A549 (cell line): ENCODE results near the gene PLEKHG4B. TPM values are rescaled to one million over a fixed set of nuclear protein-coding genes. Genes with fewer than 3 reads are reported as not detected.

Experiments used
- ATAC-seq, 2 experiments: fragments of 200-7000 bp in 1 of 2; fragments of >200 bp in 1 of 2; cut with Nextera tagmentation in 1 of 2; cut with Tn5 transposase in 1 of 2; 3 replicates each; pipeline versions ENCODE4 v1.8.0 to v1.9.1; 2018 to 2020; ENCODE audit warnings: mild to moderate bottlenecking in 1 of 2, moderate library complexity in 1 of 2
- CTCF ChIA-PET: fragments of 300-600 bp; sonication (Branson Sonifier 250); formaldehyde crosslinking; extraction: SDS; loops from one replicate; lab custom pipeline; 2021; ENCODE audit warnings: antibody characterized with exemption, inconsistent platforms; lab: Yijun Ruan, JAX
- POLR2A ChIA-PET: fragments of 350-600 bp; formaldehyde crosslinking; extraction: SDS; loops from one replicate; lab custom pipeline; 2021; ENCODE audit warnings: antibody characterized with exemption, inconsistent platforms; lab: Yijun Ruan, JAX
- DNase-seq, 2 experiments: peaks; one replicate each; pipeline versions ENCODE4 v3.0.0 to v3.0.0-alpha.2; 2011 to 2016; ENCODE audit warnings: low read depth in 1 of 2, low spot score in 1 of 2
- FAIRE-seq: peaks from 2 replicates; lab custom pipeline; 2011; peaks lifted over from hg19 to GRCh38; lab: Jason Lieb, UNC
- H3K27ac ChIP-seq, 2 experiments: fragments of >200 bp; sonication (Bioruptor Twin); formaldehyde crosslinking; 3 replicates each; pipeline ENCODE4 v1.5.1; 2016 to 2017
- H3K4me1 ChIP-seq: fragments of >200 bp; sonication (Bioruptor Twin); formaldehyde crosslinking; 3 replicates; pipeline ENCODE4 v1.6.1; 2016
- H3K4me2 ChIP-seq: fragments of >200 bp; sonication (Bioruptor Twin); formaldehyde crosslinking; 3 replicates; pipeline ENCODE4 v1.6.1; 2016
- H3K4me3 ChIP-seq: fragments of >200 bp; sonication (Bioruptor Twin); formaldehyde crosslinking; 3 replicates; pipeline ENCODE4 v1.5.1; 2016
- H3K9me3 ChIP-seq: fragments of >200 bp; sonication (Bioruptor Twin); formaldehyde crosslinking; 3 replicates; pipeline ENCODE4 v1.6.1; 2016
- ATOH8 ChIP-seq: fragments of 250-450 bp; sonication (Bioruptor Pico); IDR thresholded peaks from 2 replicates; pipeline ENCODE4 v1.5.0; 2020; ENCODE audit warnings: low read depth, mild to moderate bottlenecking, moderate library complexity
- BCL3 ChIP-seq: fragments of >200 bp; sonication (Bioruptor Twin); formaldehyde crosslinking; IDR thresholded peaks from 3 replicates; pipeline ENCODE4 v1.6.1; 2016
- CBX2 ChIP-seq: fragments of 200-600 bp; sonication (generic); IDR thresholded peaks from 2 replicates; pipeline ENCODE4 v1.6.1; 2016; ENCODE audit warnings: low read depth, mild to moderate bottlenecking, borderline replicate concordance
- CTCF ChIP-seq: fragments of >200 bp; sonication (Bioruptor Twin); formaldehyde crosslinking; IDR thresholded peaks from 3 replicates; pipeline ENCODE4 v1.5.1; 2016
- E2F6 ChIP-seq: IDR thresholded peaks from 2 replicates; pipeline ENCODE4 v1.6.1; 2012; ENCODE audit warnings: low read depth, borderline replicate concordance
- EP300 ChIP-seq, 2 experiments: fragments of >200 bp; sonication (Bioruptor Twin); formaldehyde crosslinking; IDR thresholded peaks; 2 replicates in 1 of 2; 3 replicates in 1 of 2; pipeline ENCODE4 v1.6.1; 2016 to 2017
- ESRRA ChIP-seq: fragments of 150-350 bp; IDR thresholded peaks from 2 replicates; pipeline ENCODE4 v1.6.1; 2014; ENCODE audit warnings: mild to moderate bottlenecking, low read length, borderline replicate concordance
- FOSL2 ChIP-seq, 2 experiments: fragments of 450-650 bp in 1 of 2; fragments of >200 bp in 1 of 2; sonication (Bioruptor Twin) in 1 of 2; formaldehyde crosslinking; IDR thresholded peaks; 2 replicates each; pipeline versions ENCODE4 v1.5.0 to v1.6.1; 2016 to 2020; ENCODE audit warnings: mild to moderate bottlenecking in 1 of 2, moderate library complexity in 1 of 2
- FOXS1 ChIP-seq: fragments of 250-450 bp; sonication (Bioruptor Pico); IDR thresholded peaks from 2 replicates; pipeline ENCODE4 v1.5.0; 2020; ENCODE audit warnings: mild to moderate bottlenecking, moderate library complexity
- HDAC2 ChIP-seq: fragments of 200-600 bp; sonication (generic); IDR thresholded peaks from 2 replicates; pipeline ENCODE4 v1.6.1; 2016
- HES2 ChIP-seq: fragments of >200 bp; sonication (Bioruptor Twin); formaldehyde crosslinking; IDR thresholded peaks from 2 replicates; pipeline ENCODE4 v1.6.1; 2016
- HMGXB4 ChIP-seq: fragments of 250-450 bp; sonication (Bioruptor Pico); IDR thresholded peaks from 2 replicates; pipeline ENCODE4 v1.5.0; 2021; ENCODE audit warnings: mild to moderate bottlenecking, moderate library complexity, borderline replicate concordance
- JUNB ChIP-seq: fragments of >200 bp; sonication (Bioruptor Twin); formaldehyde crosslinking; IDR thresholded peaks from 2 replicates; pipeline ENCODE4 v1.6.1; 2016
- KDM1A ChIP-seq: fragments of 200-600 bp; sonication (generic); IDR thresholded peaks from 2 replicates; pipeline ENCODE4 v1.6.1; 2016; ENCODE audit warnings: low read depth, mild to moderate bottlenecking
- KDM5A ChIP-seq: fragments of 200-600 bp; sonication (generic); IDR thresholded peaks from 2 replicates; pipeline ENCODE4 v1.6.1; 2016; ENCODE audit warnings: antibody characterized with exemption, mild to moderate bottlenecking
- MAX ChIP-seq: IDR thresholded peaks from 2 replicates; pipeline ENCODE4 v1.6.1; 2012
- MAZ ChIP-seq: fragments of 150-350 bp; IDR thresholded peaks from 2 replicates; pipeline ENCODE4 v1.6.1; 2014; ENCODE audit warnings: antibody characterized with exemption, low read depth, low read length, borderline replicate concordance
- MYC ChIP-seq: IDR thresholded peaks from 2 replicates; pipeline ENCODE4 v1.6.1; 2012; ENCODE audit warnings: mild to moderate bottlenecking, inconsistent platforms, low read length, improper control_type of control experiment, borderline replicate concordance
- NFE2L2 ChIP-seq: fragments of 150-350 bp; conservative IDR thresholded peaks from 2 replicates; pipeline ENCODE4 v1.6.1; 2014; ENCODE audit warnings: low read length
- PBX3 ChIP-seq: IDR thresholded peaks from 2 replicates; pipeline ENCODE4 v1.6.1; 2012
- PHF8 ChIP-seq: fragments of 200-600 bp; sonication (generic); IDR thresholded peaks from 2 replicates; pipeline ENCODE4 v1.6.1; 2016; ENCODE audit warnings: low read depth, mild to moderate bottlenecking, antibody characterized with exemption, moderate library complexity, borderline replicate concordance
- RCOR1 ChIP-seq: fragments of 150-350 bp; IDR thresholded peaks from 2 replicates; pipeline ENCODE4 v1.6.1; 2014; ENCODE audit warnings: antibody characterized with exemption, low read length, low read depth
- RFX5 ChIP-seq: fragments of 450-650 bp; IDR thresholded peaks from 2 replicates; pipeline ENCODE4 v1.7.1; 2014; ENCODE audit warnings: antibody characterized with exemption, mild to moderate bottlenecking, moderate library complexity
- RNF2 ChIP-seq: fragments of 200-600 bp; sonication (generic); IDR thresholded peaks from 2 replicates; pipeline ENCODE4 v1.6.1; 2016; ENCODE audit warnings: low read depth, mild to moderate bottlenecking, antibody characterized with exemption, moderate library complexity, borderline replicate concordance
- SMC3 ChIP-seq: fragments of >200 bp; sonication (Bioruptor Twin); formaldehyde crosslinking; IDR thresholded peaks from 3 replicates; pipeline ENCODE4 v1.6.1; 2018; ENCODE audit warnings: inconsistent platforms
- TFCP2L1 ChIP-seq: fragments of 250-450 bp; sonication (Bioruptor Pico); IDR thresholded peaks from 2 replicates; pipeline ENCODE4 v1.5.0; 2021; ENCODE audit warnings: mild to moderate bottlenecking
- ZNF302 ChIP-seq: fragments of 250-450 bp; sonication (Bioruptor Pico); IDR thresholded peaks from 2 replicates; pipeline ENCODE4 v1.9.0; 2021; ENCODE audit warnings: inconsistent platforms, mild to moderate bottlenecking, moderate library complexity
- WGBS: methylation state at CpG from one replicate; pipeline ENCODE4 v1.1.6; 2017; ENCODE audit errors: missing lambda C conversion rate; 5-methylcytosine and 5-hydroxymethylcytosine counted together
- polyA plus RNA-seq, 4 experiments: library from polyadenylated mRNA; depleted of rRNA in 3 of 4; stranded (reverse); fragments of >200 nt; fragmentation: RNase III in 1 of 4; extraction: RNeasy Plus Mini Kit Qiagen cat#74134 plus additional on column Dnase treatment in 1 of 4; gene quantifications; 2 replicates in 3 of 4; 3 replicates in 1 of 4; pipeline ENCODE4 v1.2.3, GENCODE V29; 2011 to 2017

Gene PLEKHG4B
- polyA plus RNA-seq, 2 of the 4 experiments (the other 2 are of a cell fraction): 0.57 to 0.59 TPM

GRCh38 chr5:139579-140442 is 47.8 kb downstream of the PLEKHG4B start:
- H3K4me1 ChIP-seq: no peaks in the 10 kb centered on the region
- CTCF ChIA-PET: interaction anchor here (1.0 kb wide), 1 partner anchor 11 kb away, joined by 4 read pairs; no protein-coding TSS in a partner anchor
- no peak overlapping the region for H3K4me2 ChIP-seq
- ATAC-seq (peak in 1 of 2 experiments; percentile 13; a peak in 2 of 6 replicates), FAIRE-seq (no peak), DNase-seq (no peak)
- H3K4me3 ChIP-seq: no peak overlapping the region
- WGBS: 72% methylated on average over 15 of the region's 36 CpGs
- POLR2A ChIA-PET: no interaction called here
- TF ChIP-seq PBX3: no peak
- no peak for TF ChIP-seq MAZ
- TF ChIP-seq HMGXB4: no peak
- TF ChIP-seq NFE2L2: no peak
- TF ChIP-seq FOSL2 (IDR thresholded peaks at IDR 0.05): no peak
- TF ChIP-seq FOSL2 (CRISPR knock-in tag; IDR thresholded peaks at IDR 0.05): no peak
- no peak for TF ChIP-seq CTCF
- no peak for TF ChIP-seq RNF2
- TF ChIP-seq PHF8: no peak
- no peak for TF ChIP-seq EP300 (IDR thresholded peaks at IDR 0.05)
- no peak for TF ChIP-seq KDM1A
- TF ChIP-seq HES2: no peak
- TF ChIP-seq HDAC2: no peak
- no peak for TF ChIP-seq FOXS1 (CRISPR knock-in tag)
- TF ChIP-seq SMC3: no peak
- no peak for TF ChIP-seq E2F6
- TF ChIP-seq ESRRA: no peak
- no peak for TF ChIP-seq TFCP2L1 (CRISPR knock-in tag)
- TF ChIP-seq, all 56 proteins: peak for 0
- no peak overlapping the region for H3K27ac ChIP-seq
- no peaks in the 10 kb centered on the region for H3K9me3 ChIP-seq

GRCh38 chr5:140443-140829 is 48.5 kb downstream of the PLEKHG4B start:
- H3K9me3 ChIP-seq: no peaks in the 10 kb centered on the region
- no peak overlapping the region for H3K4me2 ChIP-seq
- ATAC-seq (no peak), DNase-seq (no peak), FAIRE-seq (no peak)
- WGBS: 88% methylated on average over 3 of the region's 7 CpGs
- POLR2A ChIA-PET: no interaction called here
- no peak overlapping the region for H3K27ac ChIP-seq
- no peaks in the 10 kb centered on the region for H3K4me1 ChIP-seq
- H3K4me3 ChIP-seq: no peak overlapping the region
- CTCF ChIA-PET: no interaction called here
- no peak for TF ChIP-seq RCOR1
- TF ChIP-seq JUNB: no peak
- TF ChIP-seq KDM5A: no peak
- TF ChIP-seq ZNF302 (CRISPR knock-in tag): no peak
- no peak for TF ChIP-seq MAX
- TF ChIP-seq RFX5: no peak
- TF ChIP-seq HMGXB4: no peak
- no peak for TF ChIP-seq BCL3
- TF ChIP-seq ATOH8 (CRISPR knock-in tag): no peak
- TF ChIP-seq CBX2: no peak
- no peak for TF ChIP-seq MYC
